ENCODE data around the gene SIRT6.
"Not testable (repeated sequence)": the region's sequence is repeated elsewhere in the genome, so short reads cannot be mapped to it uniquely, and the experiment has no call there.

SIRT6 gene

GRCh38 chr19:4140237-4140711 is 42.1 kb downstream of the SIRT6 start:
- Histone ChIP-seq H3K27ac (no peak overlapping the region), H3K4me3 (no peak overlapping the region)

- no peak overlapping the region for H3K4me3 ChIP-seq
- H3K27ac ChIP-seq: no peak overlapping the region
Measured at GRCh38 chr19:4139614-4140236, 42.6 kb downstream of the SIRT6 start.

DNA sequence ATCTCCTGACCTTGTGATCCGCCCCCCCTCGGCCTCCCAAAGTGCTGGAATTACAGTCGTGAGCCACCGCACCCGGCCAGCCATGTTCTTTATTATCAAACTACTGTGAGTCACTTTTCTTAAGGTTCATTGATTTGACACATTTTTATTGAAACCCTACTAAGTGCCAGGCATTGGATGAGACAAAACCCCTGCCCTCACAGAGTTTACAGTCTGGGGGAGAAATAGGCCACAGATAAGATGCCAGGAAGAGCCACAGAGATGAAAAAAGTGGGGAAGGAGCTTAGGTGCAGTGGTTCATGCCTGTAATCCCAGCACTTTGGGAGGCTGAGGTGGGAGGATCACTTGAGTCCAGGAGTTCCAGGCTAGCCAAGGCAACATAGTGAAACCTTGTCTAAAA is 43.9 kb downstream of the SIRT6 start:
- H3K4me3 ChIP-seq: no peak overlapping the region
- H3K27ac ChIP-seq: no peak overlapping the region

GRCh38 chr19:4136680-4137088 is 45.7 kb downstream of the SIRT6 start:
- Histone ChIP-seq H3K4me3 (no peak overlapping the region), H3K27ac (no peak overlapping the region)

DNA sequence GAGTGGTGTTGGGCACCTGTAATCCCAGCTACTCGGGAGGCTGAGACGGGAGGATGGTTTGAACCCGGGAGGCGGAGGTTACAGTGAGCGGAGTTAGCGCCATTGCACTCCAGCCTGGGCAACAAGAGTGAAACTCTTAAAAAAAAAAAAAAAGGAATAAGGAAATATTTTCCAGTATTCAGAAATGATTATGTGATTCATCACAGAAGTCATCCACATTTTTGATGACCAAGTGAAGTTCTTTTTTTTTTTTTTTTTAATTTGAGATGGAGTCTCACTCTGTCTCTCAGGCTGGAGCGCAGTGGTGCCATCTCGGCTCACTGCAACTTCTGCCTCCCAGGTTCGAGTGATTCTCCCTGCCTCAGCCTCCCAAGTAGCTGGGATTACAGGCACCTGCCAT is 47.0 kb downstream of the SIRT6 start:
- H3K27ac ChIP-seq, H3K4me3 ChIP-seq: not testable (repeated sequence)

GRCh38 chr19:4134351-4134750 is 48.0 kb downstream of the SIRT6 start:
- Histone ChIP-seq H3K4me3 (no peak overlapping the region), H3K27ac (no peak overlapping the region)

GRCh38 chr19:4130744-4131438 is 51.5 kb downstream of the SIRT6 start:
- Histone ChIP-seq H3K4me3 (no peak overlapping the region), H3K27ac (no peak overlapping the region)

DNA sequence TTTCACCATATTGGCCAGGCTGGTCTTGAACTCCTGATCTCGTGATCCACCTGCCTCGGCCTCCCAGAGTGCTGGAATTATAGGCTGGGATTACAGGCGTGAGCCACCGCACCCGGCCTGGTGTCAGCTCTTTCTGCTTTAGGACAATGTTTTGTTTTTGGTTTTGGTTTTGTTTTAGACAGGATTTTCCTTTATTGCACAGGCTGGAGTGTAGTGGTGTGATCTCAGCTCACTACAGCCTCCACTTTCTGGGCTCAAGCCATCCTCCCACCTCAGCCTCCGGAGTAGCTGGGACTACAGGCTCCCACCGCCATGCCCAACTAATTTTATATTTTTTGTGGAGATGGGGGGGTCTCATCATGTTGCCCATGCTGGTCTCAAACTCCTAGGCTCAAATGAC is 53.3 kb downstream of the SIRT6 start:
- H3K27ac ChIP-seq, H3K4me3 ChIP-seq: not testable (repeated sequence)

GRCh38 chr19:4127322-4127721 is 55.0 kb downstream of the SIRT6 start:
- H3K4me3 ChIP-seq, H3K27ac ChIP-seq: not testable (repeated sequence)

- H3K27ac ChIP-seq: peak overlapping the region in 15 of 21 experiments; percentile 78 to 93 (median 88)
Measured at GRCh38 chr19:4124638-4125037, 57.7 kb downstream of the SIRT6 start.

More at GRCh38 chr19:4124638-4125037, 57.7 kb downstream of the SIRT6 start:
- peak overlapping the region in 5 of 7 experiments; percentile 75 to 83 (median 77) for H3K4me3 ChIP-seq
